ENCODE measurements around the gene GRIK2. TPM values are rescaled to one million over a fixed set of nuclear protein-coding genes. Genes with fewer than 3 reads are reported as not detected.

Gene GRIK2
- total and polyA plus RNA-seq, 3 experiments from 2014 or later: not detected

DNA sequence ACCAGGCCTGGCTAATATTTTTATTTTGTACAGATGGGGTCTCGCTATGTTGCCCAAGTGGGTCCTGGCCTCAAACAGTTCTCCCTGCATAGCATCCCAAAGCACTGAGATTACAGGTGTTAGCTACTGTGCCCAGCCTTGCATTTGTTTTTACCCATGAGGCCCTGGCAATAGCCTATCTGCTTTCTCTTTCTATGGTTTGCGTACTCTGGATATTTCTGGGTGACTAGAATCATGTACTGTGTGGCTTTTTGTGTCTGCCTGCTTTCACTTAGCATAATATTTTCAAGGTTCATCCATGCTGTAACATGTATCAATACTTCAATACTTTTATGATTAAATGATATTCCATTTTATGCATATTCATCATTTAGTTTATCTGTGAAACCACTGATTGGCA lies 451.7 kb downstream of the GRIK2 start:
- no peaks in the 10 kb centered on the region for H3K27me3 ChIP-seq (ENCODE audit: insufficient read depth, low read length, poor library complexity, severe bottlenecking)
- H3K36me3 ChIP-seq (ENCODE audit: insufficient read depth, low read length): no peaks in the 10 kb centered on the region
- no peaks in the 10 kb centered on the region for H3K4me1 ChIP-seq (ENCODE audit: insufficient read depth, low read length)
- Mint-ChIP-seq H3K4me3 (no peak overlapping the region), H3K9me3 (peaks cover 0 to 10% (median 0%) of the 10 kb centered on the region in 5 donors), H3K4me1 (peaks cover 4 to 29% (median 27%) of the 10 kb centered on the region in 3 donors), H3K27me3 (no peaks in the 10 kb centered on the region), H3K36me3 (no peaks in the 10 kb centered on the region), H3K27ac (peak overlapping the region in 3 of 8 donors; percentile 22 to 75 (median 52))
- ChIA-PET POLR2A (no interaction called here), CTCF (no interaction called here)
- DNase-seq: no peak
- H3K27ac ChIP-seq (ENCODE audit: low read depth, low read length): no peak overlapping the region
- no peak overlapping the region for H3K4me3 ChIP-seq (ENCODE audit: low read length)
- no peaks in the 10 kb centered on the region for H3K9me3 ChIP-seq (ENCODE audit: low read length)

DNA sequence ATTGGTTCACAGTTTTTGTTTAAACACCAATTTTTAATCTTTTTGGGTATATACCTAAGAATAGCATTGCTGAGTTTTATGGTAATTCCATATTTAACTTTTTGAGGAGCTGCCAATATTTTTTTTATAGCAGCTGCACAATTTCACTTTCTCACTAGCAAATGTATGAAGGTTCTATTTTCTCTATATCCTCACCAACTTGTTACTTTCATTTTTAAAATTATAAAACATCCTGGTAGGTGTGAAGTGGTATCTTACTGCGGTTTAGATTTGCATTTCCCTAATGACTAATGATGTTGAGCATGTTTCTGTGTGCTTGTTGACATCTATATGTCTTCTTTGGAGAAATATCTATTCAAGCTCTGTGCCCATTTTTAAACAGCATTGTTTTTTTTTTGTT lies 452.1 kb downstream of the GRIK2 start:
- no peaks in the 10 kb centered on the region for H3K27me3 Mint-ChIP-seq
- ChIA-PET POLR2A (no interaction called here), CTCF (no interaction called here)
- Histone ChIP-seq H3K27ac (ENCODE audit: low read depth, low read length) (no peak overlapping the region), H3K4me1 (ENCODE audit: insufficient read depth, low read length) (no peaks in the 10 kb centered on the region), H3K36me3 (ENCODE audit: insufficient read depth, low read length) (no peaks in the 10 kb centered on the region), H3K27me3 (ENCODE audit: insufficient read depth, low read length, poor library complexity, severe bottlenecking) (no peaks in the 10 kb centered on the region), H3K9me3 (ENCODE audit: low read length) (no peaks in the 10 kb centered on the region), H3K4me3 (ENCODE audit: low read length) (no peak overlapping the region)
- no peak overlapping the region for H3K4me3 Mint-ChIP-seq
- peaks cover 0 to 10% (median 0%) of the 10 kb centered on the region in 5 donors for H3K9me3 Mint-ChIP-seq
- H3K4me1 Mint-ChIP-seq: peaks cover 4 to 29% (median 27%) of the 10 kb centered on the region in 3 donors
- peak overlapping the region in 2 of 8 donors; percentile 12 to 75 for H3K27ac Mint-ChIP-seq
- peak in 1 of 5 donors; percentile 28 for DNase-seq
- no peaks in the 10 kb centered on the region for H3K36me3 Mint-ChIP-seq

- Mint-ChIP-seq H3K4me1 (peaks cover 4 to 29% (median 27%) of the 10 kb centered on the region in 3 donors), H3K9me3 (peaks cover 0 to 10% (median under 1%) of the 10 kb centered on the region in 5 donors), H3K36me3 (no peaks in the 10 kb centered on the region), H3K27me3 (no peaks in the 10 kb centered on the region), H3K4me3 (no peak overlapping the region), H3K27ac (no peak overlapping the region)
- Histone ChIP-seq H3K4me3 (ENCODE audit: low read length) (no peak overlapping the region), H3K27ac (ENCODE audit: low read depth, low read length) (no peak overlapping the region), H3K4me1 (ENCODE audit: insufficient read depth, low read length) (no peaks in the 10 kb centered on the region), H3K36me3 (ENCODE audit: insufficient read depth, low read length) (no peaks in the 10 kb centered on the region), H3K27me3 (ENCODE audit: insufficient read depth, low read length, poor library complexity, severe bottlenecking) (no peaks in the 10 kb centered on the region), H3K9me3 (ENCODE audit: low read length) (no peaks in the 10 kb centered on the region)
- CTCF ChIA-PET: no interaction called here
- no peak for DNase-seq
- POLR2A ChIA-PET: no interaction called here
These were observed 454.2 kb downstream of the GRIK2 start for GRCh38 chr6:101847690-101848089.

GRCh38 chr6:101851911-101852310 lies 458.4 kb downstream of the GRIK2 start:
- Histone ChIP-seq H3K27ac (ENCODE audit: low read depth, low read length) (no peak overlapping the region), H3K4me3 (ENCODE audit: low read length) (no peak overlapping the region), H3K36me3 (ENCODE audit: insufficient read depth, low read length) (no peaks in the 10 kb centered on the region), H3K4me1 (ENCODE audit: insufficient read depth, low read length) (no peaks in the 10 kb centered on the region), H3K27me3 (ENCODE audit: insufficient read depth, low read length, poor library complexity, severe bottlenecking) (no peaks in the 10 kb centered on the region), H3K9me3 (ENCODE audit: low read length) (no peaks in the 10 kb centered on the region)
- Mint-ChIP-seq H3K9me3 (peaks cover 0 to 3% (median 2%) of the 10 kb centered on the region in 5 donors), H3K27ac (no peak overlapping the region), H3K4me3 (no peak overlapping the region), H3K27me3 (no peaks in the 10 kb centered on the region), H3K36me3 (no peaks in the 10 kb centered on the region), H3K4me1 (peaks cover 2 to 5% (median 2%) of the 10 kb centered on the region in 3 donors)
- no peak for DNase-seq
- ChIA-PET CTCF (no interaction called here), POLR2A (no interaction called here)

DNA sequence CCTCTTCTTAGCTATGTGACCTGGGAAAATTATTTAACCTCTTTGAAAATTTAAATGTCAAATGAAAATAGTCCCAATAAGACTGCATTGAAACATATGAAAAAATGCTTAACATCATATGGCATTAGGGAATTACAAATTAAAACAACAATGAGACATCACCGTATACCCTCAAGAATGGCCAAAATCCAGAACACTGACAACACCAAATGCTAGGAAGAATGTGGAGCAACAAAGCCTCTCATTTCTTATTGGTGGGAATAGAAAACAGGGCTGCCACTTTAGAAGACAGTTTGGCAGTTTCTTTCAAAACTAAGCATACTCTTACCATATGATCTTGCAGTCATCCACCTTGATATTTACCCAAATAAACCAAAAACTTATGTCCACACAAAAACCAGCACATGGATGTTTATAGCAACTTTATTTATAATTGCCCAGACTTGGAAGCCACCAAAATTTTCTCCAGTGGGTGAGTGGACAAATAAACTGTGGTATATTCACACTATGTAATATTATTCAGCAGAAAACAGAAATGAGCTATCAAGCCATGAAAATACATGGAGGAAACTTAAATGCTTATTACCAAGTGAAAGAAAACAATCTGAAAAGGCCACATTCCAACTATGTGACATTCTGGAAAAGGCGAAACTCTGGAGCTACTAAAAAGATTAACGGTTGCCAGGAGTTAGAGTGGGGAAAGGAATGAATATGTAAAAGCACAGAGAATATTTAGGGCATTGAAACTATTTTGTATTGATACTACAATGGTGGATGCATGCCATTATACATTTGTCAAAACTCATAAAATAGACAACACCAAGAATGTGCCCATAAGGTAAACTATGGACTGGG lies 459.9 kb downstream of the GRIK2 start:
- Mint-ChIP-seq H3K27me3 (no peaks in the 10 kb centered on the region), H3K4me3 (no peak overlapping the region), H3K4me1 (no peaks in the 10 kb centered on the region), H3K9me3 (peaks cover 0 to 3% (median 0%) of the 10 kb centered on the region in 5 donors), H3K27ac (no peak overlapping the region), H3K36me3 (no peaks in the 10 kb centered on the region)
- ChIA-PET CTCF (no interaction called here), POLR2A (no interaction called here)
- Histone ChIP-seq H3K9me3 (ENCODE audit: low read length) (no peaks in the 10 kb centered on the region), H3K27ac (ENCODE audit: low read depth, low read length) (no peak overlapping the region), H3K27me3 (ENCODE audit: insufficient read depth, low read length, poor library complexity, severe bottlenecking) (no peaks in the 10 kb centered on the region), H3K4me1 (ENCODE audit: insufficient read depth, low read length) (no peaks in the 10 kb centered on the region), H3K36me3 (ENCODE audit: insufficient read depth, low read length) (no peaks in the 10 kb centered on the region), H3K4me3 (ENCODE audit: low read length) (no peak overlapping the region)
- DNase-seq: no peak

DNA sequence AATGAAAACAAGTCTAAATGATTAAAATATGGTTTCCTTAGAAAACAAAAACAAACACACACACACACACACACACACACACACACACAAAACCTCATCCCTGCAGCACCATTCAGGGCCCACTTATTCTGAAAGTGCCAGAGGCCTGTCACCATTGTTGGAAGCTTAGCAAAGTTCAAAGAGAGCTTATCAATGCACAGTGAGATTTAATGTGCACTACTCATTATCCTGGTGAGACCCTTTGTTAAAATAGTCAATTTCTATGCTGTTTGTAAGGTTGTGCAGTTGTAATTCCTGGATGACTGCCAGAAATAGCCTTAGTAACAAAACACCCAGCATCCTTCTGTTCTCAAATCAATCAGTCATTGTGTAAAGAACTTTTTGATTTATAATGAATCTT lies 482.9 kb downstream of the GRIK2 start:
- no peak for DNase-seq
- H3K9me3 ChIP-seq (ENCODE audit: low read length): no peaks in the 10 kb centered on the region
- no peak overlapping the region for H3K4me3 Mint-ChIP-seq
- ChIA-PET POLR2A (no interaction called here), CTCF (no interaction called here)
- H3K4me3 ChIP-seq (ENCODE audit: low read length): no peak overlapping the region
- H3K27ac Mint-ChIP-seq: no peak overlapping the region
- peaks cover 0 to 8% (median 0%) of the 10 kb centered on the region in 5 donors for H3K9me3 Mint-ChIP-seq
- no peaks in the 10 kb centered on the region for H3K27me3 ChIP-seq (ENCODE audit: insufficient read depth, low read length, poor library complexity, severe bottlenecking)
- no peaks in the 10 kb centered on the region for H3K4me1 ChIP-seq (ENCODE audit: insufficient read depth, low read length)
- H3K27ac ChIP-seq (ENCODE audit: low read depth, low read length): no peak overlapping the region
- H3K36me3 Mint-ChIP-seq: no peaks in the 10 kb centered on the region
- H3K27me3 Mint-ChIP-seq: no peaks in the 10 kb centered on the region
- H3K4me1 Mint-ChIP-seq: no peaks in the 10 kb centered on the region
- no peaks in the 10 kb centered on the region for H3K36me3 ChIP-seq (ENCODE audit: insufficient read depth, low read length)

DNA sequence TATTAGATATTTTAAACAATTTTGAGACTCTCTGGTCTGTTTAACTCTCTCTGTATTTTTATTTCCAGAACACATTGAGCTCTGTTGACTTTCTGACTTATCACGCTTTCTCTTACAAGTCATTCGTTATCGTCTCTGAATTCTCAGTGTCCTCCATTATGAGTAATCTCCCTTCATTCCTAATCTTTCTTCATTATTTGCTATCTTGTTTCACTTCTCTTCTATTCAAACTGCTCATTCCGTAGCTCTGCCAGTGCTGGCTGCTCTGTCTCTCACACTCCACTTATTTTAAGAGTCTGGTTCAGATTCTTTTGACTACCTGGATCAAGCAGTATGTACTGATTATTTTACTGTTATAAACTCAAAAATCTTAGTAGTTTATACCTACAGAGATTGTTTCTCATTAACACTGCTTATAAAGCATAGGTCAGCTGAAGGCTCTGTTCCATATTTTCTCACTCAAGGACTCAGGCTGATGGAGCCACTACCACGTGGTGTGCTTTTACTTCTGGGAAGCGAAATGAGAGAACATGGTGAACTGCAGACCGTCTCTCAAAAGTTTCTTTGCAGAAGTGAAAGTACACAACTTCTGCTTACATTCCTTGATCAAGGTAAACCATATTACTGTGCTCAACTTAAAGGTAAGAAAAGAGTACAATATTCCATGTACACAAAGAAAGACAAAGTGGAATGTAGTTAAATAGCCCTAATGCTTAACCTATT lies 485.2 kb downstream of the GRIK2 start:
- H3K4me1 ChIP-seq (ENCODE audit: insufficient read depth, low read length): no peaks in the 10 kb centered on the region
- H3K27me3 ChIP-seq (ENCODE audit: insufficient read depth, low read length, poor library complexity, severe bottlenecking): no peaks in the 10 kb centered on the region
- Mint-ChIP-seq H3K4me3 (no peak overlapping the region), H3K36me3 (no peaks in the 10 kb centered on the region), H3K4me1 (no peaks in the 10 kb centered on the region), H3K27ac (no peak overlapping the region), H3K27me3 (no peaks in the 10 kb centered on the region), H3K9me3 (peaks cover 0 to 8% (median 2%) of the 10 kb centered on the region in 5 donors)
- H3K4me3 ChIP-seq (ENCODE audit: low read length): no peak overlapping the region
- no peaks in the 10 kb centered on the region for H3K36me3 ChIP-seq (ENCODE audit: insufficient read depth, low read length)
- ChIA-PET CTCF (no interaction called here), POLR2A (no interaction called here)
- no peaks in the 10 kb centered on the region for H3K9me3 ChIP-seq (ENCODE audit: low read length)
- no peak for DNase-seq
- H3K27ac ChIP-seq (ENCODE audit: low read depth, low read length): no peak overlapping the region

DNA sequence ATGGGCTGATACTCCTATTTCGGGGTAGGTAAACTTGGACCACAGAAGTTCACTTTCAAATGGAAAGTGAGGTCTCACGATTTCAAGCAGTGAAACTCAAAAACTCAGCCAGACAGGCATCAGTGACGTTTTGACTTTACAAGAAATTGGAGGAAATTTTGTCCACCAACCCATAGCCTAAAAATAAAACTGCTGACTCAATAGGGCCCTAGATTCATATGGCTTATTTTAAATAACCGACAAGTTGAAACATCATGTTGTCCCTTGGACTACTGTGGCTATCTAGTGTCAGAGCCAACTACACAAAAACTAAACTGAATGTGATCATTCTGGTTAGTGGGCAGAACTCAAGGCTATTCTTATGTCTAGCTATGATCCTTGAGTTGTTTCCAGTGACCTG lies 486.3 kb downstream of the GRIK2 start:
- Histone ChIP-seq H3K4me1 (ENCODE audit: insufficient read depth, low read length) (no peaks in the 10 kb centered on the region), H3K9me3 (ENCODE audit: low read length) (no peaks in the 10 kb centered on the region), H3K36me3 (ENCODE audit: insufficient read depth, low read length) (no peaks in the 10 kb centered on the region), H3K27me3 (ENCODE audit: insufficient read depth, low read length, poor library complexity, severe bottlenecking) (no peaks in the 10 kb centered on the region), H3K4me3 (ENCODE audit: low read length) (no peak overlapping the region), H3K27ac (ENCODE audit: low read depth, low read length) (no peak overlapping the region)
- Mint-ChIP-seq H3K9me3 (peaks cover 0 to 4% (median 0%) of the 10 kb centered on the region in 5 donors), H3K4me1 (no peaks in the 10 kb centered on the region), H3K4me3 (no peak overlapping the region), H3K27ac (no peak overlapping the region), H3K27me3 (no peaks in the 10 kb centered on the region), H3K36me3 (no peaks in the 10 kb centered on the region)
- no peak for DNase-seq
- ChIA-PET CTCF (no interaction called here), POLR2A (no interaction called here)
